Thoracic aorta (tissue), 2 donors: ENCODE results near the gene RAD23A. TPM values are rescaled to one million over a fixed set of nuclear protein-coding genes. Genes with fewer than 3 reads are reported as not detected.
A peak's percentile ranks its signal among the peaks of the same experiment; 100 is the strongest.

Experiments
- ATAC-seq: fragments of 150-250 bp; one replicate; pipeline ENCODE4 v1.8.0; 2017; ENCODE audit warnings: low read depth; ENCODE audit not compliant: insufficient number of reproducible peaks, low FRiP score
- DNase-seq: peaks from one replicate; pipeline ENCODE4 v3.0.0-alpha.2; 2020; ENCODE audit warnings: low spot score
- H3K27ac ChIP-seq, 2 donors: fragments of 200-600 bp; sonication (generic); 1 replicate in 1 of 2; 2 replicates in 1 of 2; pipeline ENCODE4 v1.5.1; 2016; ENCODE audit warnings: mild to moderate bottlenecking in 2 of 2, moderate library complexity in 2 of 2
- H3K27me3 ChIP-seq: fragments of 200-600 bp; sonication (generic); replicated peaks from 2 replicates; pipeline ENCODE4 v1.6.0; 2016; ENCODE audit warnings: mild to moderate bottlenecking; ENCODE audit not compliant: insufficient read depth
- H3K36me3 ChIP-seq: fragments of 200-600 bp; sonication (generic); one replicate; pipeline ENCODE4 v1.5.1; 2016
- H3K4me1 ChIP-seq, 2 donors: fragments of 200-600 bp; sonication (generic); 1 replicate in 1 of 2; 2 replicates in 1 of 2; pipeline versions ENCODE4 v1.5.1 to v1.6.0; 2016; ENCODE audit warnings: low read depth in 2 of 2, mild to moderate bottlenecking in 1 of 2; ENCODE audit not compliant: control insufficient read depth in 1 of 2
- H3K4me3 ChIP-seq: fragments of 200-600 bp; sonication (generic); 2 replicates; pipeline ENCODE4 v1.5.1; 2016; ENCODE audit warnings: mild to moderate bottlenecking
- H3K9me3 ChIP-seq: fragments of 200-600 bp; sonication (generic); 2 replicates; pipeline ENCODE4 v1.5.1; 2016
- total RNA-seq, 2 donors: library from RNA; depleted of rRNA; stranded (reverse); fragments of >200 nt; gene quantifications; one replicate each; pipeline versions ENCODE4 v1.1.0 to v1.2.3, GENCODE V29; 2016
- TF ChIP-seq, protein P1 (sequence below): fragments of 200-600 bp; sonication (generic); IDR thresholded peaks from one replicate; pipeline ENCODE4 v1.5.1; 2019; ENCODE audit warnings: antibody characterized with exemption

Gene RAD23A
- total RNA-seq, 2 donors from 2014 or later, result 116 to 130 TPM

DNA sequence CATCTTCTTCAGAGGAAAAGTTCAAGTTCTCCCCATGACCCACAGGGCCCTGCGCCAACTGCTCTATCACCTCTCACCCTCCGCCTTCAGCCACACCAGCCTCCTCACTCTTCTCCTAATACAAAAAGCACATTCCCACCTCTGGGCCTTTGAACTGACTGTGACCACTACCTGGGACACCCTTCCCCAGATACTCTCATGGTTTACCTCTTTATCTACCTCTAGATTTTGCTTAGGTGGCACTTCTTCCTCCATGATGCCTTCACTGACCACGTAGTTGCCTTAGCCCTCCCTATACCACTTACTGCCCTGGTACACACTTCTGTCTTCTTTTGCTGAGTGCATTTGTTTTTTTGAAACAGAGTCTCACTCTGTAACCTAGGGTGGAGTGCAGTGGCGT lies 22.7 kb upstream of the RAD23A start:
- H3K36me3 ChIP-seq, result peaks cover 44% of the 10 kb centered on the region
- H3K27me3 ChIP-seq, result no peaks in the 10 kb centered on the region
- no peak overlapping the region for H3K27ac ChIP-seq
- no peak overlapping the region for H3K4me3 ChIP-seq
- DNase-seq, result no peak
- H3K9me3 ChIP-seq, result no peaks in the 10 kb centered on the region
- no peak for ATAC-seq
- H3K4me1 ChIP-seq, result peaks cover 3 to 4% of the 10 kb centered on the region in 2 donors
- TF ChIP-seq, protein P1, sequence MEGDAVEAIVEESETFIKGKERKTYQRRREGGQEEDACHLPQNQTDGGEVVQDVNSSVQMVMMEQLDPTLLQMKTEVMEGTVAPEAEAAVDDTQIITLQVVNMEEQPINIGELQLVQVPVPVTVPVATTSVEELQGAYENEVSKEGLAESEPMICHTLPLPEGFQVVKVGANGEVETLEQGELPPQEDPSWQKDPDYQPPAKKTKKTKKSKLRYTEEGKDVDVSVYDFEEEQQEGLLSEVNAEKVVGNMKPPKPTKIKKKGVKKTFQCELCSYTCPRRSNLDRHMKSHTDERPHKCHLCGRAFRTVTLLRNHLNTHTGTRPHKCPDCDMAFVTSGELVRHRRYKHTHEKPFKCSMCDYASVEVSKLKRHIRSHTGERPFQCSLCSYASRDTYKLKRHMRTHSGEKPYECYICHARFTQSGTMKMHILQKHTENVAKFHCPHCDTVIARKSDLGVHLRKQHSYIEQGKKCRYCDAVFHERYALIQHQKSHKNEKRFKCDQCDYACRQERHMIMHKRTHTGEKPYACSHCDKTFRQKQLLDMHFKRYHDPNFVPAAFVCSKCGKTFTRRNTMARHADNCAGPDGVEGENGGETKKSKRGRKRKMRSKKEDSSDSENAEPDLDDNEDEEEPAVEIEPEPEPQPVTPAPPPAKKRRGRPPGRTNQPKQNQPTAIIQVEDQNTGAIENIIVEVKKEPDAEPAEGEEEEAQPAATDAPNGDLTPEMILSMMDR, result no peak

DNA sequence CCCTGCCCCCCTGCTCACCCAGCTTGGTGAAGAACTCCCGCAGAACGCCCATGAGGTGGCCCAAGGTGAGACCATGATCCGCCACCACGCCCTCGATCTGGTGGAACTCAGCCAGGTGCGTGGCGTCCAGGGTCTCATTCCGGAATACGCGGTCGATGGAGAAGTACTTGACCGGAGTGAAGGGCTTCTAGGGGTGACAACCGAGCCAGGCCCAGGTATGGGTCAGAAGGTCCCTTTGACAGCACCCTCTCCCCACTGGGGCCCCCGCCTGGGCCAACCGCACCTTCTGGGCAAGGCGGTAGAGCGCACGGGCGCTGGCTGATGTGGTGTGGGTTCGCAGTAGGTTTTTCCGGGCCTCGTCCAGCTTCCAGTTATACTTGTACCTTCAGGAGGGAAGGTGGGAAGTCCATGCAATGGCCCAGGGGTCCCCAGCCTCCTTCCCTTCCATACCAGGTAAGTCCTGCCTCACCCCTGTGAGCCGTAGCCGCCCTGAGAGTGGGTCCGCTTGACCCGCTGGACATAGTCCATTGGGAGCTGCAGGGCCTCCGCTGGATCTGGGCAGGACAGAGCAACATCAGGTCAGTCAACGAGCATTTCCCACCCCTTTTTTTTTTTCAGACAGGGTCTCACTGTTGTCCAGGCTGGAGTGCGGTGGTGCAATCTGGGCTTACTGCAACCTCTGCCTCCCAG lies 20.9 kb upstream of the RAD23A start:
- ATAC-seq, result no peak
- Histone ChIP-seq H3K4me3 (no peak overlapping the region), H3K9me3 (no peaks in the 10 kb centered on the region), H3K4me1 (no peaks in the 10 kb centered on the region), H3K27me3 (no peaks in the 10 kb centered on the region), H3K27ac (no peak overlapping the region), H3K36me3 (peaks cover 57% of the 10 kb centered on the region)
- TF ChIP-seq, protein P1, result no peak
- DNase-seq, result no peak

DNA sequence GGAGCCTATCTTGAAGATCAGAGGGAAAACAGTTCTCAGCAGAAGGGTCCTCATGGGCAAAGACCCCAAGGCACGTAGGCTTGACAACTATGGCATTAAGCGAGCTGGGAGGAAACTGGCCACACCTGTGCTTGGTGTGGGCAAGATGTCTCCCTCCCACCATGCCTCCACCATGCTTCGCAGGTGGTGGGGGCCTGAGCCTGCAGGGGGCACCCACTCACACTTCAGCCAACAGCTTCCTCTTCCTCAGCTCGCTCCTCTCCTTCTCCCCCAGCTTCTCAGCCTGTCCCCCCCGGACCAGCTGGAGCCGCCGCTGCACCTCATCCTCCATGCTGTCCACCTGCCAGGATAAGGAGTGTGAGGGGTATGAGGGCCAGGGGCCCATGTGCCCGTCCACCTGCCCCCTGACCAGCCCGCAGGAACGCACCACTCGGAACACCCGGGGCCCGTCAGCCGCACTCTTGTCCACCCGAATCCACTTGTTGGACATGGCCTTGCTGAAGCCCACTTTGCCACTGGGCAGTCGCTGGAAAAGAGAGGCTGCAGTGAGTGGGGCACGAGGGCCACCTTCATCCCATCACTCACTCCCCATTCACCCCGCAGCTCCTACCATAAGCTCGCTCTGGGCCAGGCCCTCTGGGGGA lies 15.5 kb upstream of the RAD23A start:
- no peak overlapping the region for H3K27ac ChIP-seq
- H3K36me3 ChIP-seq, result peaks cover 38% of the 10 kb centered on the region
- peaks cover 6 to 13% of the 10 kb centered on the region in 2 donors for H3K4me1 ChIP-seq
- no peaks in the 10 kb centered on the region for H3K27me3 ChIP-seq
- no peaks in the 10 kb centered on the region for H3K9me3 ChIP-seq
- TF ChIP-seq, protein P1, result no peak
- ATAC-seq (no peak), DNase-seq (no peak)
- H3K4me3 ChIP-seq, result no peak overlapping the region

DNA sequence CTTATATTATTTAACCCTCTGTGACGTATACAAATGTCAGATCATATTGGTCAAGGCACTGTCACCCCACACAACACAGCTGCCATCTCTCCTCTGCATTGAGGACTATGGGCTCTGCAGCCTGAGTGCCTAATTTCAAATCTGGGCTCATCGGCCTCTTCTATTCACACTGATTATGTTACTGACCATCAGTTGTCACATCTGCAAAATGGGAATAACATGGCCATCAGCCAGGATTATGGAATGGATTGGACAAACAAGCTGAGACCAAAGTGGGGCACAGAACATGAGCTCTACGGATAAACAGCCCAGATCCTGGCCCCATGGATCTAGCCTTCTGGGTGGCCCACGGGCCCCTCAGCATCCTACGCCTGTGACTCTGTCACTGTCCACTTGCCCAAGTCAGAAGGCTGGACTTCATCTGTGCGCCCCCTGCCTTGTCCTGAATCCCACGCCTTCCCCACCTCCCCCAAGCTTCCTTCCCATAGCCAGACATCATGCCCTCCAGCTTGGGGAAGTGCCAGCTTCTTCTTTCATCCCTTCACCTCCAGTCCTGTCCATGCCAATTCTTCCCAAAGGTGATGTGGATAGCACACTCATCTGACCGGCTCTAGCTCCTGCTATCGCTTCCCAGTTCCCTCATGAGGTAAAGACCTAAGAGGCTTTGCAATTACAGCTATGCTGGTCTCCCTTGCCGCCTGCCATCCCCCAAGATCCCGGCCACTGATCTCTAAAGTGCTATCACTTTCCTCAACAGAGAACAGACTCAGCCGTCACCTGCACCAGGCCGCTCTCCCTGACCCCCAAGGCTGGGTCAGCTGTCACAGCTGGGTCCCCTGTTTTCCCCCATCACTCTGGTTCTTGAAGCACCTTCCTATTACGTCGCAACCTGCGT lies 13.0 kb upstream of the RAD23A start:
- Histone ChIP-seq H3K4me1 (peaks cover 10 to 18% of the 10 kb centered on the region in 2 donors), H3K4me3 (peak overlapping the region; percentile 92), H3K27ac (peak overlapping the region in 1 of 2 donors; percentile 63), H3K36me3 (peaks cover 20% of the 10 kb centered on the region), H3K9me3 (no peaks in the 10 kb centered on the region), H3K27me3 (no peaks in the 10 kb centered on the region)
- no peak for DNase-seq
- TF ChIP-seq, protein P1, result no peak
- ATAC-seq, result no peak
